GM19452 (cell line): ENCODE measurements around the gene SOCS1.

Experiments used
- ATAC-seq: cut with Tn5 transposase; IDR thresholded peaks from one replicate; pipeline ENCODE4 v1.9.1; 2021; ENCODE audit not compliant: unreplicated experiment

The SOCS1 gene

GRCh38 chr16:11249233-11250061, 6.6 kb downstream of the SOCS1 start:
- ATAC-seq = no peak

GRCh38 chr16:11248133-11248532, 7.9 kb downstream of the SOCS1 start:
- ATAC-seq = no peak

- no peak for ATAC-seq
Observed at GRCh38 chr16:11245988-11246387, 10.0 kb downstream of the SOCS1 start.

GRCh38 chr16:11245222-11245737, 10.7 kb downstream of the SOCS1 start:
- ATAC-seq = no peak

- no peak for ATAC-seq
Observed at GRCh38 chr16:11242658-11243057, 13.3 kb downstream of the SOCS1 start.

- ATAC-seq = no peak
Observed at GRCh38 chr16:11241480-11242204, 14.4 kb downstream of the SOCS1 start.

- ATAC-seq = no peak
Observed at GRCh38 chr16:11240636-11241473, 15.1 kb downstream of the SOCS1 start.

GRCh38 chr16:11239644-11240632, 16.1 kb downstream of the SOCS1 start:
- ATAC-seq = no peak

GRCh38 chr16:11238272-11239202, 17.5 kb downstream of the SOCS1 start:
- ATAC-seq = no peak

GRCh38 chr16:11236461-11237254, 19.3 kb downstream of the SOCS1 start:
- no peak for ATAC-seq

- no peak for ATAC-seq
Observed at GRCh38 chr16:11235703-11235991, 20.4 kb downstream of the SOCS1 start.

GRCh38 chr16:11234884-11235702, 20.9 kb downstream of the SOCS1 start:
- ATAC-seq = no peak

- ATAC-seq = no peak
Observed at GRCh38 chr16:11233727-11234376, 22.2 kb downstream of the SOCS1 start.

GRCh38 chr16:11232852-11233726, 22.9 kb downstream of the SOCS1 start:
- ATAC-seq = peak; percentile 50

- no peak for ATAC-seq
Observed at GRCh38 chr16:11232302-11232851, 23.6 kb downstream of the SOCS1 start.
